Endometrial microvascular endothelial cells (primary cell): Measurements from ENCODE around the gene POM121. TPM values are rescaled to one million over a fixed set of nuclear protein-coding genes. Genes with fewer than 3 reads are reported as not detected.
"Not testable (repeated sequence)": the region's sequence is repeated elsewhere in the genome, so short reads cannot be mapped to it uniquely, and the experiment has no call there.

Experiments used
- in situ Hi-C: cut with HindIII; loops from 2 replicates; pipeline ENCODE4 v1.10.0; 2017; ENCODE audit warnings: low sequenced_read_pairs, low pct_unique_long_range_greater_than_20kb; ENCODE audit errors: inconsistent ontology term
- total RNA-seq: library from RNA; depleted of rRNA; stranded (reverse); fragments of >200 nt; gene quantifications from one replicate; pipeline ENCODE4 v1.2.3, GENCODE V29; 2015; ENCODE audit errors: inconsistent ontology term

Gene POM121
- total RNA-seq, 1 donor from 2014 or later, result 8.2 TPM

GRCh38 chr7:72946130-72946745 is 21.3 kb downstream of the POM121 start:
- in situ Hi-C loops, result not testable (repeated sequence)

- in situ Hi-C loops, result not testable (repeated sequence)
These were observed 23.8 kb downstream of the POM121 start for GRCh38 chr7:72948714-72949113.

- in situ Hi-C loops, result not testable (repeated sequence)
These were observed 24.4 kb downstream of the POM121 start for GRCh38 chr7:72949276-72949675.

GRCh38 chr7:72949686-72950085 is 24.8 kb downstream of the POM121 start:
- in situ Hi-C loops, result not testable (repeated sequence)

- in situ Hi-C loops, result not testable (repeated sequence)
These were observed 25.5 kb downstream of the POM121 start for GRCh38 chr7:72950432-72950831.

- in situ Hi-C loops, result not testable (repeated sequence)
These were observed 29.1 kb downstream of the POM121 start for GRCh38 chr7:72953901-72954562.

GRCh38 chr7:72954563-72955198 is 29.8 kb downstream of the POM121 start:
- in situ Hi-C loops, result not testable (repeated sequence)

- in situ Hi-C loops, result not testable (repeated sequence)
These were observed 35.1 kb downstream of the POM121 start for GRCh38 chr7:72960029-72960428.

GRCh38 chr7:72960626-72961345 is 35.9 kb downstream of the POM121 start:
- in situ Hi-C loops, result not testable (repeated sequence)

GRCh38 chr7:72961346-72961650 is 36.4 kb downstream of the POM121 start:
- in situ Hi-C loops, result not testable (repeated sequence)

- in situ Hi-C loops, result not testable (repeated sequence)
These were observed 38.2 kb downstream of the POM121 start for GRCh38 chr7:72963056-72963455.

- in situ Hi-C loops, result not testable (repeated sequence)
These were observed 40.5 kb downstream of the POM121 start for GRCh38 chr7:72965186-72965975.

- in situ Hi-C loops, result not testable (repeated sequence)
These were observed 42.0 kb downstream of the POM121 start for GRCh38 chr7:72966892-72967291.

- in situ Hi-C loops, result not testable (repeated sequence)
These were observed 44.2 kb downstream of the POM121 start, which contains the start of gene TRIM74 for GRCh38 chr7:72968980-72969516. TSS of gene TRIM74 (minus strand) at chr7:72969466. CDS start at chr7:72966157, 3,309 bp downstream.

- in situ Hi-C loops, result not testable (repeated sequence)
These were observed 44.8 kb downstream of the POM121 start for GRCh38 chr7:72969688-72970087.

- in situ Hi-C loops, result not testable (repeated sequence)
These were observed 46.6 kb downstream of the POM121 start for GRCh38 chr7:72971505-72971904.

GRCh38 chr7:72974781-72975180 is 49.9 kb downstream of the POM121 start:
- in situ Hi-C loops, result not testable (repeated sequence)

- in situ Hi-C loops, result not testable (repeated sequence)
These were observed 50.9 kb downstream of the POM121 start for GRCh38 chr7:72975656-72976286.
